AG09319 (cell line): Measurements from ENCODE around the gene CDC14B.
A peak's percentile ranks its signal among the peaks of the same experiment; 100 is the strongest.

Experiments
- DNase-seq: peaks from one replicate; pipeline ENCODE4 v3.0.0-alpha.2; 2010; ENCODE audit warnings: low read depth; ENCODE audit errors: extremely low read depth
- TF ChIP-seq, protein P1 (sequence below): IDR thresholded peaks from 2 replicates; pipeline ENCODE4 v1.5.1; 2011; ENCODE audit warnings: low read depth, mild to moderate bottlenecking, inconsistent platforms, low read length, moderate library complexity

CDC14B gene

DNA sequence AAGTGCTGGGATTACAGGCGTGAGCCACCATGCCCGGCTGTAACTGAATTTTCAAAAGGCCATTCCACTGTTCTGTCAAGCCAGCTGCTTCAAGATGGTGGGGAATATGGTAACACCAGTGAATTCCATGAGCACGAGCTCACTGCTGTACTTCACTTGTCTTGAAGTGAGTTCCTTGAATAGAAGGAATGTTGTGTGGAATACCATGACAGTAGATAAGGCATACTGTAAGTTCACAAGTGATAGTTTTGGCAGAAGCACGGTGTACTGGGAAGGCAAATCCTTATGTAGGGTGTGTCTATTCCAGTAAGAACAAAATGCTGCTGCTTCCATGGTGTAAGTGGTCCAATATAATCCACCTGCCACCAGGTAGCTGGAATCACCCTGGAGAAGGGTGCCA, 42.1 kb upstream of the CDC14B start:
- TF ChIP-seq, protein P1, sequence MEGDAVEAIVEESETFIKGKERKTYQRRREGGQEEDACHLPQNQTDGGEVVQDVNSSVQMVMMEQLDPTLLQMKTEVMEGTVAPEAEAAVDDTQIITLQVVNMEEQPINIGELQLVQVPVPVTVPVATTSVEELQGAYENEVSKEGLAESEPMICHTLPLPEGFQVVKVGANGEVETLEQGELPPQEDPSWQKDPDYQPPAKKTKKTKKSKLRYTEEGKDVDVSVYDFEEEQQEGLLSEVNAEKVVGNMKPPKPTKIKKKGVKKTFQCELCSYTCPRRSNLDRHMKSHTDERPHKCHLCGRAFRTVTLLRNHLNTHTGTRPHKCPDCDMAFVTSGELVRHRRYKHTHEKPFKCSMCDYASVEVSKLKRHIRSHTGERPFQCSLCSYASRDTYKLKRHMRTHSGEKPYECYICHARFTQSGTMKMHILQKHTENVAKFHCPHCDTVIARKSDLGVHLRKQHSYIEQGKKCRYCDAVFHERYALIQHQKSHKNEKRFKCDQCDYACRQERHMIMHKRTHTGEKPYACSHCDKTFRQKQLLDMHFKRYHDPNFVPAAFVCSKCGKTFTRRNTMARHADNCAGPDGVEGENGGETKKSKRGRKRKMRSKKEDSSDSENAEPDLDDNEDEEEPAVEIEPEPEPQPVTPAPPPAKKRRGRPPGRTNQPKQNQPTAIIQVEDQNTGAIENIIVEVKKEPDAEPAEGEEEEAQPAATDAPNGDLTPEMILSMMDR, result no peak
- DNase-seq, result no peak

GRCh38 chr9:96660692-96661248, 41.1 kb upstream of the CDC14B start:
- TF ChIP-seq, protein P1, result no peak
- DNase-seq, result no peak

GRCh38 chr9:96655198-96655851, 35.7 kb upstream of the CDC14B start, which contains the start of gene PRXL2C:
Gene PRXL2C (minus strand): TSS chr9:96655317. CDS start chr9:96655281, 36 bp downstream.
- peak; percentile 59 for DNase-seq
- TF ChIP-seq, protein P1, result no peak

DNA sequence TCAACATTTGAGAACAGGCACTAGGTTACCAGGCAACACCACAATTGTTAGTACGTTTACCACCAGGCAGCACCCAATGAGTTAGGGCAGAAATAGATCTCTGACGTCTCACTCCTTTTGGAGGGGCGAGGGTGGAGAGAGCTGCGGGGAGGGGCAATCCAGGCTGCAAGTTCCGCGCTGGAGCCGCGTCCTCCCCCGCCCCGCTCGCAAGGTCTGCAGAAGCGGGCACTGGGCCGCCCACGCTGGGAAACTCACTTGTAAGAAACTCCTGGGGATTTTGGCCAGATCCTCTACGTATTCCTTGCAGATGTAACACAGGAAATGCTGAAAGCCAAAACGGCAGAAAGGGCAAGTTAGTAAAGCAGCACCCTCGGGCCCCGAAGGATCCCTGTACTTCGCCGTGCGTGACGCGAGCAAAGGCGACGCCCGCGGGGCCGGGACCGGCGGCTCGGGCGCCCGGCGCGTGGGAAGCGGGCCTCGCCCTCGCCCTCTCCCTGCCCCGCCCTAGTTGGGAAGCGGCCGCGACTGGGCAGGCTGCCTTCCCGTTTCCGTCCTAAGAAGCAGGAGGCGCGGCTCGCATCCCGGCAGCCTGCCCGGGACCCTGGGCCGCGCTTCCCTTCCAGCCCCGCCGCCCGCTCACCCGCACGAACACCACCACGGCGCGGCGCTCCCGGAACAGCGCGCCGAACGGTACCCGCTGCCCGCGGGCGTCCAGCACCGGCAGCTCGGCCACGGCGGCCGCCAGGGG, 35.0 kb upstream of the CDC14B start:
- DNase-seq, result peak; percentile 78
- TF ChIP-seq, protein P1, result no peak; the same call in 1 of the 2 replicates

- no peak for DNase-seq
- TF ChIP-seq, protein P1, result peak; percentile 41
Observed at GRCh38 chr9:96651626-96652025, 32.0 kb upstream of the CDC14B start.

- no peak for DNase-seq
- TF ChIP-seq, protein P1, result no peak
Observed at GRCh38 chr9:96649620-96650324, 30.1 kb upstream of the CDC14B start.
